Stimulated activated CD8-positive, alpha-beta memory T cell treated with anti-CD3 and anti-CD28 coated beads, Interleukin-15, amount 100 ng/mL, for 24 hours (primary cell): Measurements from ENCODE around the gene SPPL2A.
"Not testable (repeated sequence)": the region's sequence is repeated elsewhere in the genome, so short reads cannot be mapped to it uniquely, and the experiment has no call there.

Experiments
- DNase-seq: peaks from one replicate; pipeline ENCODE4 v3.0.0-alpha.2; 2020; ENCODE audit warnings: low read depth

SPPL2A gene

DNA sequence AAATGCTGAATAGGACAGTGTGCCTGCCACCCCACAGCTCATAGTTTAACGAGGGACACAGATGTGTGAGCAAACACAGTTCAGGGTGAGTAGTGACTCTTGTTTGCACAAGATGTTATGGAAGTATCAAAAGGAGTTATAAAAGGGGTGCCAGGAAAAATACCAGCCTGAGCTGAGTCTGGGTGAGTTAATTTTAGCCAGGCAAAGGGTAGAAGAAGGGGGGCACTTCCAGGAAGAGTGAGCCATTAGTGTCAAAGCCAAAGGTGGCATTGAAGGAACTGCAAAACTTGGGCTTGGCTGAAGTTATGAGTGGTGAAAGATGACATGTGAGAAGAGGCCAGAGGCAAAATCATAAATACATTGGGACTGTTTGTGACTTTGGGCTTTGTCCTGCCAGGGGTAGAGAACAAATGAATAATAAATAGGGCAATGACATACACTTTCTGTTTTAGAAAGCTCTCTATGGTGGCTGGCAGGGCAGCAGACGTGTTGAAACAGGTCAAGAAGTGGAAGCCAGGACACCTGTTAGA lies 1.9 kb upstream of the SPPL2A start:
- no peak for DNase-seq

DNA sequence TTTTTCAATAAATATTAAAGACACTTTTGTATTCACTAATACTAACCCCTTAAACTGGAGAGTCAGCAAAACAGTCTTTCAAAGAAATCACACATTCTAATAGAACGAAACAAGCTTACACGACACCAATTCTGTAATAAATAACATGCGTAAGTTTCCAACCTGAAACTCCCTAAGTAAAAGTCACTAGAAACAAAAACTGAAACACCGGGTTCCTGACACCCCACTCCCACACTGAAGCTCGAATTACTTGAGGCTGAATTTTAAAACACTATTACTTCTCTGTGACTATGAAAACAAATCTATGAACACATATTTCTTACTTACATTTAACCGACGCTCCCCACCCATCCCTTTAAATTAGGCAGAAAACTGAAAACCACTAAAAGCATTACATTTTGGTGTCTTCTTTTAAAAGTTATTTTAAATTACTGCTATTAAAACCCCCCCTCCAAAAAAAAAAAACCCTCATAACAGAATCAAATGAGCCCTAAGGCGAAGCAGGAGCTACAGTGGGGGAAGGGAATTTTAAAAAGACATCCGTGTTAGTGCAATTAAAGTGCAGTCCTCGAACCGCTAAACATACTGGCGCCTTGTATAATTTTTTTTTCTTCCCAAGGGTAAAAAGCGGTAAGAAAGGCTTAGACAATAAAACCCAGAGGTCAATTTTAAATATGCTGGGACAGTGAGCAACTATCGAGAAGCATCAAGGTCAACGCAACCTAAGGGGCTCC lies 878 bp downstream of the SPPL2A start:
- no peak for DNase-seq

DNA sequence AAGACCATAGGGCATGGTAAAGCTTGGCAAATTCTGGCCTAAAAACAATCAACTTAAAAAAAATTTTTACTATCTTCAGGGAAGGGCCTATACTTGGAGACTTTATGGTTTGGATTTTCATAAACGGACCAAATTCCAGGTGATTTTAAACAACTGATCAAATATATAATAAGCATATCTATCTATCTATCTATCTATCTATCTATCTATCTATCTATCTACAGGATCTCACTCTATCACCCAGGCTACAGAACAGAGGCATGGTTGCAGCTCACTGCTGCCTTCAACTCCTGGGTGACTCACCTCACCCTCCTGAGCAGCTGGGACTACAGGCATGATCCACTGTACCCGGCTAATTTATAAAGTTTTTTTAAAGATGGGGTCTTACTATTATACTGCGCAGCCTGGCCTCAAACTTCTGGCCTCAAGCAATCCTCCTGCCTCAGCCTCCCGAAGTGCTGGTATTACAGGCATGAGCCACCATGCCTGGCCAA lies 6.7 kb downstream of the SPPL2A start:
- DNase-seq: no peak

DNA sequence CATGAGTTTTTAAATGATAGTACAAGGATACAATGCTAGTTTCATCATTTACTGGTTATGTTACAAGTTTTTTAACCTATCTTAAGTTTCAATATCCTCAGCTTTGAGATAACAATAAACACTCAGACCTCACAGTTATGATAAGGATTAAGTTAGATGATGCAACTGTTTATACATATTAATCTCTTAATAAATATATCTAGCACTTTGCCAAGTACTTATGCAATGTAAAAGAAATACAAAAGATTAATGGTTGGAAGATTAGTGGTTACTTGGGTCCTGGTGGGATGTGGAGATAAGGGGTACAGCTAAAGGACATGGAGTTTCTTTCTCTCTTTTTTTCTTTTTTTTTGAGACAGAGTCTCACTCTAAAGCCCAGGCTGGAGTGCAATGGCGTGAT lies 12.0 kb downstream of the SPPL2A start:
- no peak for DNase-seq

DNA sequence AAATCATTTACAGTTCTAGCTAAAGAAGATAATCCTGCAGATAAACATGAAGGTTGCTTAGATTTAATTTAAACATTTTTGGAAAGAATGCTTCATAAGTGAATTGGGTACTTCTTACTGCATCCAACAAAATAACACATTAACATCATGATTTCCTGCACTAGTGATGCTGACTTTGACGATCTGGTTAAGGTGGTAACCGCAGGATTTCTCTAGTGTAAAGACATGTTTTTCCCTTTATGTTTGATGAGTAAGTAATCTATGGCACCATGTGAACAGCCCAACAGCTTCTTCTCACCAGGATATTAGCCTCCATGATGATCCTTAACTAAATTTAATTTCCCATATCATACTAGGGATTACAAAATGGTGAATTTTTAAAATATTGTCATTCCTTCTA lies 14.1 kb downstream of the SPPL2A start:
- DNase-seq: no peak

DNA sequence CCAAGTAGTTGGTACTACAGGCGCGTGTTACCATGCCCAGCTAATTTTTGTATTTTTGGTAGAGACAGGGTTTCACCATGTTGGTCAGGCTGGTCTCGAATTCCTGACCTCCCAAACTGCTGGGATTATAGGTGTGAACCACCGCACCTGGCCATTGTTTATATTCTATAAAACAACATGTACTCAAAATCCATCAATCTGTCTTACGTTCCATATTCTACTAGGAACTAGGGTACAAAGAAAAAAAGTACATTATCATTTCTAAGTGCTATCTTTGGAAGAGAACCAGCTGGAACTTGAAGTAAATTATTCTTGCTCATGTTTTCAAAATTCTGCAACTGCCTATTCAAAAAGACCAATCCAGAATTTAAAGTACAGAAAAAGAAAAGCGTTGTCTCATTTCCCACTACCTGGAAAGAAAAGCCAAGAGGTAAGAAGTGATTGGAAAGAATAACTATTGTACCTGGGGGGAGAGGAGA lies 15.2 kb downstream of the SPPL2A start:
- DNase-seq: no peak

DNA sequence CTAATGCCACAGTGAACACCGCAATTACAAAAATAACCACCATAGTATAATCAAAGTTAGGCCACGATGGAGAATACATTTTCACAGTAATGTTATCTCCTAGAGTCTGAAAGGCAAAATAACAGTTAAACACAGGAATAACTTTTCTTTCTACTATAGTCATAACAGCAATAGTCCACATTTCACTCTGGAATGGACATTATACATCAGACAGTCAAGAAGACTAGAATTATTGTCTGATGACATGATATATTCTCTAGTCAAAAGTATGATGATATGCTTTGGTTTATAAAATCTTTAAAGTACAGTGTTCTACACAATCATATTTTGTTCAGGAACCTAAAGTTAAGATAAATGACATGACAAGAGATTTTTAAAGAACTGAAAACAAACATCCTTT lies 18.0 kb downstream of the SPPL2A start:
- no peak for DNase-seq

DNA sequence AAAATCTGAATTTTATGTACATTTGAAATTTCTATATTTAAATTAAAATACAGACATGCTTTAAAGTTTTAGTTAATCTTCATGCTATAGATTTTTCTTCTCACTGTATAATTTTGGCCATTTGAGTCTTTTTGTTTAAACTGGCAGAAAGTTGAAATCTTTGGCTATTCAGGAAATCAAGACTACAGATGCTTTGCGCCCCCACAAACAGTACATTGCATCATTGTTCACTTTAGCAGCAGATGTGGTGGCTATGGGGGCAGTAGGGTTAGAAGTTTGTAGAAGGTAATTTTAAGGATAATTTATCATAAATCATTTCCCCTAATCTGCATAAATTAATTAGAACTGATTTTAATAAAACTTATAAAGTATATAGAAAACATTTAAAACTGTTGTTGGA lies 20.9 kb downstream of the SPPL2A start:
- DNase-seq: no peak

DNA sequence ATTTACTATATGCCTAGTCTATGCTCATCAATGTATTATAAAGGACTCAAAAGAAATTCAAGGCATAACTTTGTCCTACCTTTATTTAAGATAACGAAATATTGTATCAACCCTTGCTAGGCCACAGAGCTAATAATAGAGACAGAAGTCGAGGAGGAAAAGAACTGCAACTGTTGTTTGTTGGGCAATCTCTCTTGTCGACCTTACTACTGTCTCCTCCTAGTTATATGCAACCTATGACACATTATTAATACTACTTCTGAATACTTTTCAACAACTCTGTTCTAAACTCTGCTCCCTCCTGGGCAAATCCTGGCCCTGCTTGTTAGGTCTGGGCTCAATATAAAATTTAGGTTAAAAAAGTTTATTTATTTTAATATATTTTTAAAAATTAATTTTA lies 24.6 kb downstream of the SPPL2A start:
- DNase-seq: no peak

DNA sequence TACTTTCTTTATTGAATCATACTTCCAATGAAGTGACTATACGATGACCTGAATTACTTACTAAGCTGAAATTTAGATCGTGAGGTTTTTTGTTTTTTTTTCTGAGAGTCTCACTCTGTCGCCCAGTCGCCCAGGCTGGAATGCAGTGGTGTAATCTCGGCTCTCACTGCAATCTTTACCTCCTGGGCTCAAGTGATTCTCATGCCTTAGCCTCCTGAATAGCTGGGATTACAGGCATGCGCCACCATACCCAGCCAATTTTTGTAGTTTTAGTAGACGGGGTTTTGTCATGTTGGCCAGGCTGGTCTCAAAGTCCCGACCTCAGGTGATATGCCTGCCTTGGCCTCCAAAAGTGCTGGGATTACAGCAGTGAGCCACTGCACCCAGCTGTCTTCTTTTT lies 28.7 kb downstream of the SPPL2A start:
- DNase-seq: no peak

DNA sequence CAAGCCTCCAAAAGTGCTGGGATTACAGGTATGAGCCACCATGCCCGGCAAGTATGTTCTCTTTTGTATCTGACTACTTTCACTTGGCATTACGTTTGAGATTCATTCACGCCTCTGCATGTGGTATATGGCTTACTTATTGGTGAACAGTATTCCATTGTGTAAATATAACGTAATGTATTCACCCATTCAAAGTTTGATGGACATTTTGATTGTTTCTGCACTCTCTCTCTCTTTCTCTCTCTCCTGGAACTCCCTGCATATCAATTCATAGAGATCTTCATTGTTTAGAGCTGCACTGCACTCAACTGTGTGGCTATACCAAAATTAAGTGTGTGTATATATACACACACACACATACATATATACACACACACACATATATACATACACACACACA lies 30.4 kb downstream of the SPPL2A start:
- no peak for DNase-seq

DNA sequence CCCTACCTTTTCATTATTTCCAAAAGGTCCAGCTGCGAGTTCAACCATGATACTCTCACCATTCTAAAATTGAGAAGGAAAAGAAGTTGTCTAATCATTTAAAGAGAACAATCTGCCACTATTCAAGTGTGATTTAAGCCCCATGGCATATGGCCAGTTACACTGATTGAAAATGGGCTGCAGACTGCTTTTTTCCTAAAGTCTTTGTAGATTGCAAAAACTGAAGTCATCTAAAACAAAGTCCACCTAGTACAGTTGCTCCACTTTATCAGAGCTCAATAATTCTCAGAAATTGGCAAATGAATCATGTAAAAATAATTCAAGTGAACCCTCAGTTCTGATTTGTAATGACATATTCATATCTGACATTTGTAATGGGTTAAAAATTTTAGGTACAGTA lies 39.2 kb downstream of the SPPL2A start:
- no peak for DNase-seq

DNA sequence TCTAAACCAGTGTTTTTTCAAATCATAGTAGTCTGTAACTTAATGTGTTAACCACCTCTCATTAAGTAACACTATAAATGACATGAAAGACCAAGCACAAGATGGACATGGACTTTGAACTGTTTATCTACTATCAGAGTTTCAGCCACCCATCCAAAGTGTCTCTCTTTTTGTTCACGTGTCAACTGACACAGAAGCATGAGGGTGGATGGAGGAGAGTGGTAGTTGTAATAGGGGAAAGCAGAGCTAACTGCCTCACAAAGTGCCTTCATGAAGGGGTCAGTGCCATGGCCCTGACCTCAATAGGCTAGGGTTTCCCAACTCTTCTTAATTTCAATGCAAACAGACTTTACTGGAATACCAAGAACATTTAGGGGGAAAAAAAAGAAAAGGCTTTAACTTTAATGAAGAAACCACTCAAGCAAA lies 46.8 kb downstream of the SPPL2A start:
- DNase-seq: no peak

DNA sequence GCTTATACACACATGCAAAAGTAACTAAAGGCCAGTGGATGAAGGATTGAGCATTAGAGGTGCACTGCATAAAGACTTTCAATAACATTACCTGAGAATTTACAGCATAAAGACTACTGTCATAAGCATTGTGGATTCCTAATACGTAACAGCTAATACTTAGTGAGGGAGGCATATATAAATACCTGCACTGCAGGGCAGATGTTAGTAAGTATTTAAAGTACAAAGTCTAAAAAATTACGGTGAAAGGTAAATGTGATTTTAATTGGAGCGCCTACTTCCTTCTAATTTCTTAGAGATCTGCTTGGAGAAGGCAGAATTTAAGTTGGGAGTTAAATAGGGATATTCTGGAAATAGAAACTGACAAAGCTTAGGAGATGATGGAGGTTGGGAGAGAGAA lies 53.5 kb downstream of the SPPL2A start:
- DNase-seq: no peak

DNA sequence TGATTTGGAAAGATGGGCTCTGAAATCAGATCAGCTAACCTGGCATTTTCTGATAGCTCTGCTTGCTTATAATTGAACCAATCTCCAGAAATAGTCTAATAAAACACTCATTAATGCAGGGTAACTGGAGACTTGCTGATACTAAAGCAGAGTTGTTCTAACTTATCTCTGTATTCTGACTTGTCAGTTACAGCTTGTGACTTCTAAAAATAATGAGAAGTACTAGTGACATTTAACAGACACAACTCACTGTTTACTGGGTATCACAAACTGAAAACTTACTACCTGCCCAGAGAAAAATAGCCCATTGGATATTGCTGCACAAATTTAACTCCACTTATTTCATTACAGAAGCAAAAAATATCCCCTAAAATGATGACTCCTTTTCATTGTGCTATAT lies 54.9 kb downstream of the SPPL2A start:
- DNase-seq: no peak

DNA sequence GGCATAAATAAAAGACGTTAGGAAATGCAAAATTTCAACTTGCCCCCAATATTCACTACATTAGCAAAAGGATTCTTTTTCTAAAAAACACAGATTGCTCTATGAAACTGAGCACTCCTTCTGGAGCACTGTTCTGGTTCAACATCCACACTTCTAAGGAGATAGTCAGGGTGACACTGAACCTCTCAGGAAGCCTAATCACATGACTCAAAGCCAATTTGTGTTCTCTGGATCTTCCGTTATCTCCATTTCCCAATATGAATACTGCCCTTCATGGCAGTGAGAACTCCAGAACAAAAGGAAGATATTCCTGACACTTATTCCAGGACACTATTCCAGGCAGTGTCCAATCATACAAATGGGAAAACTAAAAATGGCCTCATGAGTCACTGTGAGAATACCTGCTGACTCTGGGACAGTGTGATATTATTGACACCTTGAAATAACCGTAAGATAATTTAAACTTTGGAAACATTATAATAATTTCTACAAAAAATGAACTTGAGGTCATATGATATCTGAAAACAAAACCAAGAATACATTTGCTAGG lies 57.6 kb downstream of the SPPL2A start:
- DNase-seq: no peak

DNA sequence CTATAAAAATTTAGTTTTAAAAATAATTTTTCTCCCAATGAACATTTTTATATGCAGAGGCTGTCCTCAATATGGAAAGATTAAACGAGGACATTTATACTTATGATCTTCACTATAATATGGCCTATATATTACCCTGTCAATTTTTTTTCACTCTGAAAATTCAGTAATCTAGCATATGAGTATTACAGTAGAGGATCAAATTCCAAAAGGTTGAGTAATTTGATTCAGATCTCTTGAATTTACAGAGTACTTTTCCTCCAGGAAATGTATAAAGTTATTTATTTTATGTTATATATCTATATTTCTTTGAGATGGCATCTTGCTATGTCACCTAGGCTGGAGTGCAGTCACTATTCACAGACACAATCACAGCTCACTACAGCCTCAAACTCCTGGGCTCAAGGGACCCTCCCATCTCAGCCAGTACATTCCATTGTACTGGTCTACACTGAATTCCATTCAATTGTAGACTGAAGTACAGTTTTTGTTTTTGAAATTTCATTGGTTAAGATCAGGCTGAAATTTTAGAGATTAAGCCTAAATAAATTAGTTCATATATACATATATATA lies 62.7 kb downstream of the SPPL2A start:
- no peak for DNase-seq

DNA sequence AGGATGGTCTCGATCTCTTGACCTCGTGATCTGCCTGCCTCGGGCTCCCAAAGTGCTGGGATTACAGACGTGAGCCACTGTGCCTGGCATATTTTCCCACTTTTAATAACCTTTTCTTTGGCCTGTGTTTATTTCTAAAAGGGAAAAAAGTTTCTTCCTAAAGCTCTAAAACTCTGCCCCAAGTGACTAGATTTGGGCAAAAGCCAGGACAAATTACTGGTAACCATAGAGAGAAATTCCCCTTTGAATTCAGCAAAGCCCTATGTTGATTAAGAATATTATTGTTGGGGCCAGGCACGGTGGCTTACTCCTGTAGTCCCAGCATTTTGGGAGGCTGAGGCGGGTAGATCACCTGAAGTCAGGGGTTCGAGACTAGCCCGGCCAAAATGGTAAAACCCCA lies 67.4 kb downstream of the SPPL2A start:
- no peak for DNase-seq

DNA sequence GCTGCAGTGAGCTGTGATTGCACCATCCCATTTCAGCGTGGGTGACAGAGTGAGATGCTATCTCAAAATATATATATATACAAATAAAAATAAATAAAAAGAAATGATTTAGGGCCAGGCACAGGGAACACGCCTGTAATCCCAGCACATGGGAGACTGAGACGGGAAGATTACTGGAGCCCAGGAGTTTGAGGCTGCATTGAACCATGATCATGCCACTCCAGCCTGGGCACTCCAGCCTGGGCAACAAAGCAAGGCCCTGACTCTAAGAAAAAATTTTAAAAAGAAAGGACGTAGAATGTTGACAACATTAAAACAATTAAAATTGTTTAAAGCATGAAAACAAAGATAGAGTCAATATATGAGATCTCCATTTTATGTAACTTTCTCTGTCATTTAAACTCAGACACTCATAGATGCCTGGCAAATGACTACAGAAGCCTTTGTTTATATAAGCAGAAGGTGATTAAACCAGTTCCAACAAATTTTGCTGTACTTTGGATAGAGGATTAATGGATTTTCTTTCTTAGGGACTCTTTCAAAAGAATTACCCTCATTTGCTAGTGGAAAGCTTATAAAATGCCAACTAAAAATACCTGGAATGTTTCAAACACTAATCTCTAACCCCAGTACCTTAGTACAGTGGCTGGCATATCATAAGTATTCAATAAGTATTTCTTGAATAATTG lies 68.3 kb downstream of the SPPL2A start:
- DNase-seq: no peak

DNA sequence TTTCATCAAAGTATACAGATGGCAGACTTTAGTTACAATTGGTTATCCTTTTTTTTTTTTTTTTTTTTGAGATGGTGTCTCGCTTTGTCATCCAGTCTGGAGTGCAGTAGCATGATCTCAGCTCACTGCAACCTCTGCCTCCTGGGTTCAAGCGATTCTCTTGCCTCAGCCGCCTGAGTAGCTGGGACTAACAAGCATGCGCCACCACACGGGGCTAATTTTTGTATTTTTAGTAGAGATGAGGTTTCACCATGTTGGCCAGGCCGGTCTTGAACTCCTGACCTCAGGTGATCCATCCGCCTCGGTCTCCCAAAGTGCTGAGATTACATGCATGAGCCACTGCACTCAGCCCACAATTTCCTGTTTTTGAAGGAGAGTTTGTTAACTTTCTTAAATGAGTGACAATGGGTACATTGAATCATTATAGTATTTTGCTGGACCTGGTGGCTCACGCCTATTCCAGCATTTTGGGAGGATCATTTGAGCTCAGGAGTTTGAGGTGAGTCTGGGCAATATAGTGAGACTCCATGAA lies 70.8 kb downstream of the SPPL2A start:
- DNase-seq: not testable (repeated sequence)

DNA sequence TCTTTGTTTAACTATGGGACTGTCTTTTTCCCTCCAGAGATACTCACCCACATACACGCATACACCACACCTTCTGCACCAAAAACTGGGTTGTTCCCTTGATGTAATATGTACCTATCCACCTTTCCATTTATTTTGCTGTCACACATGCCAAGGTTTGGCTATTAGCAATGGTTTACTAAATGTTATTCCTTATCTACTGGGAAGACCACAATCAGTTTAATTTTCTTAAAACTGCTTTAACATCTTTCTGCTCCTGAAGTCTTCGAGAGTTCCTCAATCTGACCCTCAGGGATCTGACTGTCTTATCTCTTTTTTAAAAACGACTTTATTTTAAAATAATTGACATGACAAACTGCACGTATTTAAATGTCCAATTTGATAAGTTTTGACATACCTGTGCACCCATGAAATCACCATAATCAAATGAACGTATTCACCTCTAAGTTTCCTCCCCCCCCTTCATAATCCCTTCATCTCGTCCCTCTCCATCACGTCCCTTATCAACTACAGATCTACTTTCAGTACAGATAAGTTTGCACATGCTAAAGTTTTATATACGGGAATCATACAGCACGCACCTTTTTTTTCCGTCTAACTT lies 78.1 kb downstream of the SPPL2A start:
- no peak for DNase-seq
